ENCODE measurements around the gene MIB2. TPM values are rescaled to one million over a fixed set of nuclear protein-coding genes. Genes with fewer than 3 reads are reported as not detected.

The MIB2 gene
- total RNA-seq, 1 experiment from 2014 or later: 74.5 TPM

DNA sequence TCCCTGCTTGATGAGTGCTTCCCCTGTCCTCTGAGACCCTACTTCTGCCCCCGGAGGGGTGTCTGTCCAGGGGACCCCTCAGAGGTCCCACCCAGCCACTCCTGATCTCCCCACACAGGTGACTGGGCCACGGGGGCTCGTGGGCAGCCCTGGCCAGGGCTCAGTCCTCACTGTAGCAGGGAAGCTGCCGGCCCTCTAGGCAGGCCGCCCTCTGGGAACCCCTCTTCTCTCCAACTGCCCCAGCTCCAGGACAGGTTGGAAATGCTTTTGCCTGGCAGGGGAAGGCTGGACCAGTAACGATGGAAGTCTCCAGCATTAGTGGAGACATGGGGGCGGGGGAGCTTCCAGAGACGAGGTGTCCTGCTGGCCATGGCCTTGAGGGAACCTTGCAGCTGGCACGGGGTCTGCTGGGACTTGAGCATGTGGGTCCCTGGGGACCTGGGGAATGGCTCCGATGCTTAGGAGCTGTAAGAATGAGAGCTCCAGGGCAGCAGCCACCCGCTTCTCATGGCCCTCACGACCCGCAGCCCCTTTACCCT lies 12.3 kb upstream of the MIB2 start:
- CTCF ChIA-PET: no interaction called here

DNA sequence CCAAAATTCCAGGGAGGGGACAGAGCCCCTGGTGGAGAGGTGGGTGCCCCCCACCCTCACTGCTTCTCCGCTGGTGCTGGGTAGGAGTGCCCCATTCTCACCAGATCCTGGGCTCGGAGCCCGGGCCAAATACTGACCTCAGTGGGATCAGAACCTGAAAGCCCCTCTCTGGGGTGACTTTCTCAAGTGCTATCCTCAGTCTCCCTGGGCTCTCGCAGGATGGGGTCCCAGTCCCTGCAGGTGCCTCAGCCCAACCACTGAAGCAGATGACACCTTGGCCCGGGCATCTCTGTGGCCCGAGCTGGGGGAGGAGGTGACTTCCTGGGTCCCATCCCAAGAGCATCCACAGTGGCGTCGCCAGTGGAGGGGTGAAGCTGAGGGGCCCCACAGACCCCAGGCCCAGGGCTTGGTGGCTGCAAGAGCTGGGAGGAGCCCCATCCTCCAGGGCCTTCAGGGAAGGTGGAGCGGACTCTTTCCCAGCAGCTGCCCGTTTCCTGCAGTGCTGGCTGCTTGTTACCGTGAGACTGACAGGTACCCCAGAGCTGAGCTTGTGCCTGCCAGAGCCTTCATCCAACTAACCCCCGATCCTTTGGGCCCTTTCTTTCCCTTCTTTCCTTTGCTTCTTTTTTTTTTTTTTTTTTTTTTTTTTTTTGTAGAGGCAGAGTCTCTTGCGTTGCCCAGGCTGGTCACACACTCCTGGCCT lies 11.5 kb upstream of the MIB2 start:
- no peak for TF ChIP-seq POLR2AphosphoS5 (IDR thresholded peaks at IDR 0.05; ENCODE audit: low read depth, low read length)
- no peak for TF ChIP-seq REST (IDR thresholded peaks at IDR 0.05; ENCODE audit: insufficient read depth in 1 of 2, low read depth in 2 of 2, low read length in 1 of 2)
- TF ChIP-seq SIN3A (IDR thresholded peaks at IDR 0.05; ENCODE audit: borderline replicate concordance, insufficient read depth, low read depth, low read length): no peak
- no peak for TF ChIP-seq TCF7L2 (IDR thresholded peaks at IDR 0.05; ENCODE audit: low read depth, low read length)
- TF ChIP-seq CTCF (IDR thresholded peaks at IDR 0.05): no peak
- H3K27me3 ChIP-seq (ENCODE audit: control insufficient read depth, insufficient read depth, low read length): no peaks in the 10 kb centered on the region
- H3K9me3 ChIP-seq (ENCODE audit: control insufficient read depth, insufficient read depth, low read depth, low read length): no peaks in the 10 kb centered on the region
- intact Hi-C loops (cut with micrococcal nuclease; ENCODE audit: unreplicated experiment) (no loop called here), in situ Hi-C loops (cut with HindIII; ENCODE audit: low pct_unique_long_range_greater_than_20kb, low sequenced_read_pairs) (no loop called here)
- ChIA-PET POLR2A (no interaction called here), CTCF (no interaction called here)
- H3K4me3 ChIP-seq (ENCODE audit: low read depth in 2 of 2, low read length in 2 of 2): no peak overlapping the region
- ATAC-seq: no peak
- peaks cover 3% of the 10 kb centered on the region; the same call in 1 of the 2 replicates for H3K4me1 ChIP-seq (ENCODE audit: control insufficient read depth, insufficient read depth, low read length)
- DNase-seq (ENCODE audit: low read depth, low spot score): no peak
- BruUV-seq (replicated peaks): no TSS peak
- no peaks in the 10 kb centered on the region for H3K36me3 ChIP-seq (ENCODE audit: control insufficient read depth, insufficient read depth, low read length)
- no peak overlapping the region for H3K27ac ChIP-seq (ENCODE audit: low read length)

More for the DNA sequence above, 12.3 kb upstream of the MIB2 start:
- TF ChIP-seq POLR2AphosphoS5 (IDR thresholded peaks at IDR 0.05; ENCODE audit: low read depth, low read length) (no peak), CTCF (IDR thresholded peaks at IDR 0.05) (no peak), REST (IDR thresholded peaks at IDR 0.05; ENCODE audit: insufficient read depth in 1 of 2, low read depth in 2 of 2, low read length in 1 of 2) (no peak), SIN3A (IDR thresholded peaks at IDR 0.05; ENCODE audit: borderline replicate concordance, insufficient read depth, low read depth, low read length) (no peak), TCF7L2 (IDR thresholded peaks at IDR 0.05; ENCODE audit: low read depth, low read length) (no peak)
- no peak for ATAC-seq
- Histone ChIP-seq H3K27me3 (ENCODE audit: control insufficient read depth, insufficient read depth, low read length) (no peaks in the 10 kb centered on the region), H3K9me3 (ENCODE audit: control insufficient read depth, insufficient read depth, low read depth, low read length) (no peaks in the 10 kb centered on the region), H3K4me1 (ENCODE audit: control insufficient read depth, insufficient read depth, low read length) (peaks cover 3% of the 10 kb centered on the region; the same call in 1 of the 2 replicates), H3K4me3 (ENCODE audit: low read depth in 2 of 2, low read length in 2 of 2) (no peak overlapping the region), H3K36me3 (ENCODE audit: control insufficient read depth, insufficient read depth, low read length) (no peaks in the 10 kb centered on the region), H3K27ac (ENCODE audit: low read length) (no peak overlapping the region)
- intact Hi-C loops (cut with micrococcal nuclease; ENCODE audit: unreplicated experiment): no loop called here
- DNase-seq (ENCODE audit: low read depth, low spot score): no peak
- POLR2A ChIA-PET: no interaction called here
- BruUV-seq (replicated peaks): no TSS peak
- in situ Hi-C loops (cut with HindIII; ENCODE audit: low pct_unique_long_range_greater_than_20kb, low sequenced_read_pairs): no loop called here
